Lower leg skin (tissue), 3 donors: ENCODE measurements around the gene INSC.

ENCODE experiments used
- POLR2A ChIP-seq, 2 donors: fragments of 450-650 bp; IDR thresholded peaks; one replicate each; pipeline ENCODE4 v1.6.1; 2016 to 2017; ENCODE audit warnings: antibody characterized with exemption in 2 of 2, mild to moderate bottlenecking in 1 of 2, moderate library complexity in 1 of 2
- TF ChIP-seq, protein P1 (sequence below), 3 donors: fragments of 450-650 bp; IDR thresholded peaks; one replicate each; pipeline ENCODE4 v1.5.1; 2016; ENCODE audit warnings: antibody characterized with exemption in 3 of 3, mild to moderate bottlenecking in 3 of 3, moderate library complexity in 2 of 3

DNA sequence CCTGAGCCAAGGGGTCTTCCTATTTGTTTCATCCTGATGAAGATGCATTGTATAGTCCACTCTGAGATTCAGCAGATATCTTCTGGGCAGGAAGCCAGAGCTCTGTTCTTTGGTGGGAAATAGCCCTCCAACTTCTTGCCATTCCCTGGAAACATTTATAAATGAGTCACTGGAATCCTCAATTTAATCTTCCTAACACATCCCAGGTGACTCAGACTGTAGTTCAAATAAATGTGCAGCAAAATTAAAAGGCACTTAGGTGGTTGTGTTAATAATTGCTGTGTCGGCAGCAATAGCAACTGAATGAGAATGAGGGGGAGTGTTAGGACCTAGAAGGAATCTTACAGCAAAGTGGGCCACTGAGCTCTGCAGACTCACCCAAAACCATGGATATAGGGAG is 108.6 kb downstream of the INSC start:
- TF ChIP-seq, protein P1, sequence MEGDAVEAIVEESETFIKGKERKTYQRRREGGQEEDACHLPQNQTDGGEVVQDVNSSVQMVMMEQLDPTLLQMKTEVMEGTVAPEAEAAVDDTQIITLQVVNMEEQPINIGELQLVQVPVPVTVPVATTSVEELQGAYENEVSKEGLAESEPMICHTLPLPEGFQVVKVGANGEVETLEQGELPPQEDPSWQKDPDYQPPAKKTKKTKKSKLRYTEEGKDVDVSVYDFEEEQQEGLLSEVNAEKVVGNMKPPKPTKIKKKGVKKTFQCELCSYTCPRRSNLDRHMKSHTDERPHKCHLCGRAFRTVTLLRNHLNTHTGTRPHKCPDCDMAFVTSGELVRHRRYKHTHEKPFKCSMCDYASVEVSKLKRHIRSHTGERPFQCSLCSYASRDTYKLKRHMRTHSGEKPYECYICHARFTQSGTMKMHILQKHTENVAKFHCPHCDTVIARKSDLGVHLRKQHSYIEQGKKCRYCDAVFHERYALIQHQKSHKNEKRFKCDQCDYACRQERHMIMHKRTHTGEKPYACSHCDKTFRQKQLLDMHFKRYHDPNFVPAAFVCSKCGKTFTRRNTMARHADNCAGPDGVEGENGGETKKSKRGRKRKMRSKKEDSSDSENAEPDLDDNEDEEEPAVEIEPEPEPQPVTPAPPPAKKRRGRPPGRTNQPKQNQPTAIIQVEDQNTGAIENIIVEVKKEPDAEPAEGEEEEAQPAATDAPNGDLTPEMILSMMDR (IDR thresholded peaks at IDR 0.05), result no peak
- no peak for TF ChIP-seq POLR2A (IDR thresholded peaks at IDR 0.05)
